IMR-90 (cell line): ENCODE data around the gene NHSL2. TPM values are rescaled to one million over a fixed set of nuclear protein-coding genes. Genes with fewer than 3 reads are reported as not detected.

Source experiments
- ATAC-seq: fragments of 200-7000 bp; cut with Tn5 transposase; 2 replicates; pipeline ENCODE4 v1.9.1; 2020; ENCODE audit warnings: low read depth, mild to moderate bottlenecking, moderate library complexity
- BruUV-seq: library from RNA; stranded (reverse); fragments of 400-500 nt; replicated peaks from 2 replicates; lab custom pipeline; 2021; lab: Mats Ljungman, UMichigan
- CTCF ChIA-PET: fragments of 300-600 bp; formaldehyde crosslinking; extraction: SDS; loops from one replicate; lab custom pipeline; 2021; ENCODE audit warnings: antibody characterized with exemption; lab: Yijun Ruan, JAX
- POLR2A ChIA-PET: fragments of 300-600 bp; sonication (Branson Sonifier 250); formaldehyde crosslinking; loops from one replicate; lab custom pipeline; 2022; ENCODE audit warnings: antibody characterized with exemption; ENCODE audit not compliant: unreplicated experiment; lab: Charles Lee
- DNase-seq: peaks from one replicate; pipeline ENCODE4 v3.0.0; 2013
- H2AFZ ChIP-seq: replicated peaks from 2 replicates; pipeline ENCODE3; 2013; ENCODE audit warnings: low read length, mild to moderate bottlenecking; ENCODE audit not compliant: poor library complexity
- H2AK5ac ChIP-seq: 2 replicates; pipeline ENCODE4 v1.6.1; 2013; ENCODE audit warnings: low read depth, low read length, inconsistent platforms
- H2AK9ac ChIP-seq: replicated peaks from 2 replicates; pipeline ENCODE3; 2013; ENCODE audit warnings: mild to moderate bottlenecking, low read depth, low read length, moderate library complexity; ENCODE audit not compliant: poor library complexity
- H2BK120ac ChIP-seq: 2 replicates; pipeline ENCODE4 v1.6.1; 2013; ENCODE audit warnings: low read depth, low read length, inconsistent platforms
- H2BK15ac ChIP-seq: 3 replicates; pipeline ENCODE4 v1.6.1; 2013; ENCODE audit warnings: low read depth, low read length, inconsistent platforms
- H2BK20ac ChIP-seq: 2 replicates; pipeline ENCODE4 v1.6.1; 2013; ENCODE audit warnings: low read depth, mild to moderate bottlenecking, inconsistent platforms, low read length, moderate library complexity
- H2BK5ac ChIP-seq: 2 replicates; pipeline ENCODE4 v1.6.1; 2013; ENCODE audit warnings: mild to moderate bottlenecking, low read depth, low read length, inconsistent platforms; ENCODE audit not compliant: poor library complexity, severe bottlenecking
- H3K14ac ChIP-seq: replicated peaks from 2 replicates; pipeline ENCODE4 v1.6.1; 2013; ENCODE audit warnings: low read depth, low read length, inconsistent platforms
- H3K18ac ChIP-seq: 2 replicates; pipeline ENCODE4 v1.6.1; 2013; ENCODE audit warnings: low read depth, low read length, control low read depth
- H3K23ac ChIP-seq: 2 replicates; pipeline ENCODE4 v1.6.1; 2013; ENCODE audit warnings: low read depth, low read length, inconsistent platforms
- H3K27ac ChIP-seq: 2 replicates; pipeline ENCODE4 v1.5.1; 2013; ENCODE audit warnings: mild to moderate bottlenecking, control low read depth, low read length; ENCODE audit not compliant: insufficient read depth
- H3K27me3 ChIP-seq: 2 replicates; pipeline ENCODE4 v1.6.1; 2013; ENCODE audit warnings: low read length; ENCODE audit not compliant: control insufficient read depth, insufficient read depth
- H3K36me3 ChIP-seq: 2 replicates; pipeline ENCODE4 v1.6.1; 2013; ENCODE audit warnings: low read length, mixed read lengths; ENCODE audit not compliant: control insufficient read depth, insufficient read depth
- H3K4ac ChIP-seq: 2 replicates; pipeline ENCODE4 v1.6.1; 2013; ENCODE audit warnings: low read depth, low read length, inconsistent platforms
- H3K4me1 ChIP-seq: 2 replicates; pipeline ENCODE4 v1.6.1; 2013; ENCODE audit warnings: low read length, mixed read lengths; ENCODE audit not compliant: control insufficient read depth, insufficient read depth
- H3K4me2 ChIP-seq: 2 replicates; pipeline ENCODE4 v1.6.1; 2013; ENCODE audit warnings: low read depth, mild to moderate bottlenecking, control low read depth, low read length, moderate library complexity
- H3K4me3 ChIP-seq: 2 replicates; pipeline ENCODE4 v1.5.1; 2013; ENCODE audit warnings: low read depth, mild to moderate bottlenecking, control low read depth, low read length, moderate library complexity; ENCODE audit not compliant: insufficient read depth
- H3K56ac ChIP-seq: 2 replicates; pipeline ENCODE4 v1.6.1; 2013; ENCODE audit warnings: low read length, inconsistent platforms; ENCODE audit not compliant: insufficient read depth; ENCODE audit errors: extremely low read depth
- H3K79me1 ChIP-seq, 2 experiments: 2 replicates each; pipeline ENCODE4 v1.6.1; 2013; ENCODE audit warnings: low read length in 2 of 2, inconsistent platforms in 1 of 2, low read depth in 1 of 2
- H3K9ac ChIP-seq: 2 replicates; pipeline ENCODE4 v1.6.1; 2013; ENCODE audit warnings: low read depth, low read length, control low read depth
- H3K9me1 ChIP-seq: 2 replicates; pipeline ENCODE4 v1.6.1; 2013; ENCODE audit warnings: low read length, inconsistent platforms; ENCODE audit not compliant: insufficient read depth
- H3K9me3 ChIP-seq: 2 replicates; pipeline ENCODE4 v1.6.1; 2013; ENCODE audit warnings: low read length; ENCODE audit not compliant: control insufficient read depth, insufficient read depth
- H4K20me1 ChIP-seq: 2 replicates; pipeline ENCODE4 v1.6.1; 2013; ENCODE audit warnings: low read length, inconsistent platforms; ENCODE audit not compliant: insufficient read depth
- H4K5ac ChIP-seq: 2 replicates; pipeline ENCODE4 v1.6.1; 2013; ENCODE audit warnings: mild to moderate bottlenecking, low read depth, low read length, control low read depth
- H4K8ac ChIP-seq, 2 experiments: 2 replicates each; pipeline ENCODE4 v1.6.1; 2013; ENCODE audit warnings: low read depth in 2 of 2, low read length in 2 of 2, control low read depth in 1 of 2, inconsistent platforms in 1 of 2
- H4K91ac ChIP-seq: 2 replicates; pipeline ENCODE4 v1.6.1; 2013; ENCODE audit warnings: low read depth, low read length, inconsistent platforms; ENCODE audit not compliant: insufficient read depth
- BHLHE40 ChIP-seq: fragments of 150-350 bp; IDR thresholded peaks from 2 replicates; pipeline ENCODE4 v1.6.1; 2016; ENCODE audit warnings: mild to moderate bottlenecking, low read depth, low read length
- CEBPB ChIP-seq: IDR thresholded peaks from 2 replicates; pipeline ENCODE4 v1.6.1; 2012; ENCODE audit warnings: low read depth, low read length, improper control_type of control experiment
- CHD1 ChIP-seq: IDR thresholded peaks from 2 replicates; pipeline ENCODE4 v1.6.1; 2012; ENCODE audit warnings: low read depth, low read length, improper control_type of control experiment
- USF2 ChIP-seq: fragments of 150-350 bp; IDR thresholded peaks from 2 replicates; pipeline ENCODE4 v1.6.1; 2017; ENCODE audit warnings: mild to moderate bottlenecking, antibody characterized with exemption, low read length, low read depth
- WGBS, 2 experiments: methylation state at CpG; one replicate each; pipeline versions ENCODE4 v1.1.5 to v1.1.7; 2013; ENCODE audit warnings: missing lambda C conversion rate in 2 of 2; ENCODE audit not compliant: insufficient read length in 1 of 2; ENCODE audit errors: extremely low coverage in 2 of 2; 5-methylcytosine and 5-hydroxymethylcytosine counted together
- dilution Hi-C: fragments of 300-500 bp; cut with HindIII; formaldehyde crosslinking; loops from one replicate; pipeline ENCODE4 v1.14.3; 2018; ENCODE audit warnings: low sequenced_read_pairs; ENCODE audit not compliant: unreplicated experiment
- in situ Hi-C: fragments of 300-500 bp; cut with MboI; formaldehyde crosslinking; loops from 3 replicates; pipeline ENCODE4 v1.14.3; 2019; ENCODE audit warnings: low sequenced_read_pairs, inconsistent platforms, mixed read lengths
- intact Hi-C: fragments of 100-400 bp; cut with micrococcal nuclease; formaldehyde crosslinking; loops from 2 replicates; pipeline ENCODE4 v1.10.0; 2022
- polyA plus RNA-seq, 3 experiments: library from polyadenylated mRNA; depleted of rRNA; stranded (reverse); fragments of >200 nt; gene quantifications; 2 replicates each; pipeline ENCODE4 v1.2.3, GENCODE V29; 2012; ENCODE audit warnings: low replicate concordance in 1 of 3
- total RNA-seq: library from RNA; depleted of rRNA; stranded (reverse); fragments of >200 nt; gene quantifications from 2 replicates; pipeline ENCODE4 v1.2.3, GENCODE V29; 2012

Gene NHSL2
- total and polyA plus RNA-seq, 2 of the 4 experiments (the other 2 are of a cell fraction), result 0.72 to 0.75 TPM

- Histone ChIP-seq H3K56ac (no peak overlapping the region), H2AFZ (peak overlapping the region; percentile 32), H3K23ac (no peak overlapping the region), H3K4me2 (no peak overlapping the region), H2AK5ac (no peak overlapping the region), H3K36me3 (no peaks in the 10 kb centered on the region), H2BK5ac (no peak overlapping the region), H3K9me3 (no peaks in the 10 kb centered on the region), H3K9me1 (no peaks in the 10 kb centered on the region), H3K9ac (no peak overlapping the region), H2BK20ac (no peak overlapping the region), H4K8ac (no peak overlapping the region), H4K91ac (no peak overlapping the region), H2BK120ac (no peak overlapping the region), H4K20me1 (0 out of 2 replicates have a peak, but pooled peaks cover 4% of the 10 kb centered on the region), H3K18ac (no peak overlapping the region), H3K79me1 (no peaks in the 10 kb centered on the region), H2BK15ac (no peak overlapping the region), H3K4me3 (no peak overlapping the region), H2AK9ac (no peak overlapping the region), H4K5ac (no peak overlapping the region), H3K14ac (no peak overlapping the region), H3K27ac (no peak overlapping the region), H3K4me1 (no peaks in the 10 kb centered on the region), H3K27me3 (peaks cover 51% of the 10 kb centered on the region), H3K4ac (no peak overlapping the region)
- DNase-seq, result no peak
- dilution Hi-C loops (no loop called here), in situ Hi-C loops (no loop called here), intact Hi-C loops (no loop called here)
- ChIA-PET POLR2A (interaction anchor here (0.6 kb wide), 1 partner anchor 10 kb away, joined by 4 read pairs; no protein-coding TSS in a partner anchor), CTCF (no interaction called here)
- no TSS peak for BruUV-seq
- TF ChIP-seq CHD1, result no peak
- no peak for TF ChIP-seq BHLHE40
- TF ChIP-seq CEBPB, result no peak
- no peak for TF ChIP-seq USF2
- ATAC-seq, result no peak
- 53% methylated on average over 2 of the region's 4 CpGs; no CpG with 5 or more reads in 1 of the 2 experiments for WGBS, 2 experiments
Observed at GRCh38 chrX:72101597-72102037, 191.0 kb downstream of the NHSL2 start.
